DND-41 (cell line): ENCODE data around the gene RIN1.

Experiments
- ATAC-seq: fragments of 200-7000 bp; cut with Tn5 transposase; 3 replicates; pipeline ENCODE4 v1.9.1; 2021; ENCODE audit warnings: low read depth; ENCODE audit not compliant: insufficient read depth
- DNase-seq: peaks from one replicate; pipeline ENCODE4 v3.0.0-alpha.2; 2020
- H2AFZ ChIP-seq: 2 replicates; pipeline ENCODE4 v1.6.0; 2012; ENCODE audit warnings: low read depth, low read length
- H3K27ac ChIP-seq: 2 replicates; pipeline ENCODE4 v1.5.1; 2012; ENCODE audit warnings: low read length, inconsistent platforms
- H3K27me3 ChIP-seq: fragments of 200-600 bp; sonication (generic); 2 replicates; pipeline ENCODE4 v1.6.0; 2012; ENCODE audit warnings: low read length, mild to moderate bottlenecking, inconsistent platforms; ENCODE audit not compliant: insufficient read depth, poor library complexity
- H3K36me3 ChIP-seq: 2 replicates; pipeline ENCODE4 v1.5.1; 2012; ENCODE audit warnings: low read length, inconsistent platforms; ENCODE audit not compliant: insufficient read depth
- H3K4me1 ChIP-seq: 2 replicates; pipeline ENCODE4 v1.5.1; 2012; ENCODE audit warnings: mild to moderate bottlenecking, low read length; ENCODE audit not compliant: insufficient read depth
- H3K4me2 ChIP-seq: 2 replicates; pipeline ENCODE4 v1.6.0; 2012; ENCODE audit warnings: mild to moderate bottlenecking, moderate library complexity, low read length, inconsistent platforms; ENCODE audit not compliant: insufficient read depth
- H3K4me3 ChIP-seq, 2 experiments: fragments of 200-600 bp in 1 of 2; shearing (Covaris generic) in 1 of 2; 2 replicates each; pipeline ENCODE4 v1.5.1; 2012 to 2016; ENCODE audit warnings: inconsistent platforms in 2 of 2, low read length in 2 of 2, mild to moderate bottlenecking in 2 of 2, low read depth in 1 of 2, moderate library complexity in 1 of 2
- H3K79me2 ChIP-seq: 2 replicates; pipeline ENCODE4 v1.6.0; 2012; ENCODE audit warnings: low read length, inconsistent platforms; ENCODE audit not compliant: insufficient read depth
- H3K9ac ChIP-seq: 2 replicates; pipeline ENCODE4 v1.6.0; 2012; ENCODE audit warnings: low read depth, mild to moderate bottlenecking, inconsistent platforms, low read length, moderate library complexity
- H3K9me3 ChIP-seq: 2 replicates; pipeline ENCODE4 v1.5.1; 2012; ENCODE audit warnings: low read length, moderate library complexity, mild to moderate bottlenecking, inconsistent platforms; ENCODE audit not compliant: insufficient read depth, severe bottlenecking
- H4K20me1 ChIP-seq: 2 replicates; pipeline ENCODE4 v1.6.0; 2012; ENCODE audit warnings: low read length; ENCODE audit not compliant: insufficient read depth
- EZH2 ChIP-seq: IDR thresholded peaks from 3 replicates; pipeline ENCODE4 v1.6.1; 2012; ENCODE audit warnings: borderline replicate concordance, low read depth, mild to moderate bottlenecking, moderate library complexity, low read length, inconsistent platforms; ENCODE audit not compliant: severe bottlenecking
- TF ChIP-seq, protein P1 (sequence below): IDR thresholded peaks from 2 replicates; pipeline ENCODE4 v1.5.1; 2012; ENCODE audit warnings: borderline replicate concordance, low read length, moderate library complexity, mild to moderate bottlenecking; ENCODE audit not compliant: poor library complexity, severe bottlenecking; ENCODE audit errors: extremely low read depth

RIN1 gene

DNA sequence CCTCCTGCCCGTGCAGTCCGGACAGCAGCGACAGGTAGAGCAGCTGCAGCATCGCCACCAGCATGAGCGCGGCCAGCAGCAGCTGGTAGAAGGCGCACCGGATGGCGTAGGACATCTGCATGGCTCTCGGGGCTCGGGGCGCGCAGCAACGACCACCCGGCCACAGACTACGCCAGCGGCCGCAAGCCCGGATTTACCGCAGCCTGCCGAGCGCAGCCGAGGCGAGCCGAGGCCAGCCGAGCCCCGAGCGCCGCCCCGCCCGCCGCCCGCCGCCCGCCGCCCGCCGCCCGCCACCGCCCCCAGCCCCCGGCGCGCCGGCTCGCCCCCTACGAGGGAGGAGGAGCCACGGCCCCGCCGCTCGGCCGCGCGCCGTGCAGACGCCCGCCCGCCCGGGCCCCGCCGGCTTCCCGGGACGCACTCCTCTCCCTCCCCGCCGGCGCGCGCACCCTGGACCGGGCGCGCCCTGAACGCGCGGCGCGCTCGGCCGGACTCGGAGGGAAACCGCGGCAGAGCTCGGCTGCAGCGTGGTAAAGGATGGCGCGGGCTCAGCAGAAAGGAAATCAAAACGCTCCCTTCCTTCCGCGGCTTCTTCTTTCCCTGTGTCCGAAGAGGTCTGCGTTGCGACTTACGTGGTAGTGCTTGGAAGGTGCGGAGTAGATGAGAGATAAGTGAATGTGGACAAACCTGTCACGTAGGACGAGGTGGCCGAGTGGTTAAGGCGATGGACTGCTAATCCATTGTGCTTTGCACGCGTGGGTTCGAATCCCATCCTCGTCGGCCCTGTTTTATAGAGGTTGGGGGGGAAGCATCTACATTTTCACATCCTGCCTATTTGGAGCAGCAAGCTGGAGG lies 11.4 kb upstream of the RIN1 start, which contains the start of gene B4GAT1:
Gene B4GAT1 (minus strand): TSS at position 205 of the 852 bp plus-strand sequence. CDS start 84 bp downstream, at position 121.
- Histone ChIP-seq H3K4me1 (peaks cover 56% of the 10 kb centered on the region), H3K4me3 (peak within 1 kb of the TSS; percentile 27 to 92; a peak in 3 of 4 replicates), H3K27me3 (no peaks in the 10 kb centered on the region), H3K9ac (peak within 1 kb of the TSS; percentile 82), H2AFZ (peak within 1 kb of the TSS; percentile 80), H3K27ac (peak within 1 kb of the TSS; percentile 71), H3K9me3 (no peaks in the 10 kb centered on the region), H4K20me1 (peaks cover 4% of the 10 kb centered on the region; the same call in 1 of the 2 replicates), H3K4me2 (peak within 1 kb of the TSS; percentile 78), H3K36me3 (peaks cover 6% of the 10 kb centered on the region), H3K79me2 (peaks cover 52% of the 10 kb centered on the region)
- ATAC-seq (peak; percentile 65), DNase-seq (peak; percentile 83)
- no peak for TF ChIP-seq EZH2
- TF ChIP-seq, protein P1, sequence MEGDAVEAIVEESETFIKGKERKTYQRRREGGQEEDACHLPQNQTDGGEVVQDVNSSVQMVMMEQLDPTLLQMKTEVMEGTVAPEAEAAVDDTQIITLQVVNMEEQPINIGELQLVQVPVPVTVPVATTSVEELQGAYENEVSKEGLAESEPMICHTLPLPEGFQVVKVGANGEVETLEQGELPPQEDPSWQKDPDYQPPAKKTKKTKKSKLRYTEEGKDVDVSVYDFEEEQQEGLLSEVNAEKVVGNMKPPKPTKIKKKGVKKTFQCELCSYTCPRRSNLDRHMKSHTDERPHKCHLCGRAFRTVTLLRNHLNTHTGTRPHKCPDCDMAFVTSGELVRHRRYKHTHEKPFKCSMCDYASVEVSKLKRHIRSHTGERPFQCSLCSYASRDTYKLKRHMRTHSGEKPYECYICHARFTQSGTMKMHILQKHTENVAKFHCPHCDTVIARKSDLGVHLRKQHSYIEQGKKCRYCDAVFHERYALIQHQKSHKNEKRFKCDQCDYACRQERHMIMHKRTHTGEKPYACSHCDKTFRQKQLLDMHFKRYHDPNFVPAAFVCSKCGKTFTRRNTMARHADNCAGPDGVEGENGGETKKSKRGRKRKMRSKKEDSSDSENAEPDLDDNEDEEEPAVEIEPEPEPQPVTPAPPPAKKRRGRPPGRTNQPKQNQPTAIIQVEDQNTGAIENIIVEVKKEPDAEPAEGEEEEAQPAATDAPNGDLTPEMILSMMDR = no peak

DNA sequence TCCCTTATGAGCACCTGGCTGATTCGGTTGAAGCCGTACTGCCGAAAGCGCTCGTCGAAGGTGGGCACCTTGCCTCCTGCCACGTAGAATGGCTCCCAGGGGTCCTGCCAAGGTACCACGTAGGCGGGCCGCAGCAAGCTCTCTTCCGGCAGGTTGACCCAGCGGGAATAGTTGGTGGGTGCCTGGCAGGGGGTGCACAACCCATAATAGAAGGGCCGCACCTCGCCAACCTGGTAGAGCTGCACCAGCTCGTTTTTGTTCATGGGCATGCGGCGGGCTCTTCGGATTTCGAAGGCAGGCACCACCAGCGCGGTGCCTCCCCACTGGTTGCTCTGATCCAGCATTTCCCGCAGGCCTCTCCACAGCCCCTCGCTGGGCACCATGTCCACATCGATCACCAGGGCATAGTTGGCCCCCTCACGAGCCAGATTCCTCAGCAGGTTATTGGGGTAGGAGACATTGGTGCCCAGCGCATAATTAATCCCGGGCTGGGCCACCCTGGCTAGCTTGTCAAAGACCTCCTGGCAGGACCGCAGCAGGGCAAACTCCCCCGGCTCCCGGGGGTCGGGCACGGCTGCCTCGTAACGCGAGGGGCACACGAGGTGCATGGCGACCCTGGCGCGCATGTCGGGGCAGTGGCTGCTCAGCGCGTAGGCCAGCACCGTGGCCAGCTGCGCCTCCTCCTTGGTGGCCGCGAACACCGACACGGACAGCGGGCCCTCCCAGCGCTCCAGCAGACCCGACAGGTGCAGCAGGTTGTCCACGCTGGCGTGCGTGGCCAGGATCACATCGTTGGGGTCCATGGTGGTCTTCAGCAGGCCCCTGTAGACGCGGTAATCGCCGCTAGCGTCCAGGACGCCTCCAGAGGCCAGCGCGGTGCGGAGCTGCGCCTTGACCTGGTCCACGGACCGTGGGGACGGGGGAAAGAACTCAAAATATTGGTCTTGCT lies 10.5 kb upstream of the RIN1 start:
- Histone ChIP-seq H3K27me3 (no peaks in the 10 kb centered on the region), H3K36me3 (peaks cover 12% of the 10 kb centered on the region), H3K27ac (peak overlapping the region; percentile 70), H3K9me3 (no peaks in the 10 kb centered on the region), H2AFZ (peak overlapping the region; percentile 69), H3K9ac (peak overlapping the region; percentile 82), H3K79me2 (peaks cover 53% of the 10 kb centered on the region), H3K4me3 (peak overlapping the region; percentile 27 to 92; a peak in 3 of 4 replicates), H3K4me1 (peaks cover 56% of the 10 kb centered on the region), H4K20me1 (peaks cover 4% of the 10 kb centered on the region; the same call in 1 of the 2 replicates), H3K4me2 (peak overlapping the region; percentile 78)
- TF ChIP-seq, protein P1 = no peak
- TF ChIP-seq EZH2 = no peak
- ATAC-seq (no peak), DNase-seq (no peak)

DNA sequence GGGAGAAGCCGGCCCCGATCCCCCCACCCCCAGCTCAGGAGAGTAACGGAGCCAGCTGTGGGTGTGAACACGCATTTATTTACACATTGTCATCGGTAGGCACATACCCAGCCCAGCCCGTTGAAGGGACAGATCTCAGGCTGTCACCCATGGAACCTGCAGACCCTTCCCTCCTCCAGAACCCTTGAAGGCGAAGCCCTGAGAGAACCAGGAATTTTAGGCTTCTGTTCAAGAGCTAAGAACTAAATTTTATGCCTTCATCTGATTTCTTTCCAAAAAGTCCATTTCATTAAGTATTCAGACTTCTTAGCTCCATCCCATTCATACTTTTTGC lies 9.0 kb upstream of the RIN1 start:
- peaks cover 56% of the 10 kb centered on the region for H3K4me1 ChIP-seq
- no peaks in the 10 kb centered on the region for H3K27me3 ChIP-seq
- DNase-seq (no peak), ATAC-seq (peak; percentile 37)
- TF ChIP-seq, protein P1 = no peak
- no peak for TF ChIP-seq EZH2
- H3K36me3 ChIP-seq = peaks cover 27% of the 10 kb centered on the region
- H3K4me2 ChIP-seq = peak overlapping the region; percentile 78
- H2AFZ ChIP-seq = peak overlapping the region; percentile 85
- H3K9ac ChIP-seq = peak overlapping the region; percentile 82
- H3K9me3 ChIP-seq = no peaks in the 10 kb centered on the region
- H3K4me3 ChIP-seq = peak overlapping the region; percentile 82 to 92
- H4K20me1 ChIP-seq = peaks cover 4% of the 10 kb centered on the region
- peak overlapping the region; percentile 84 for H3K27ac ChIP-seq
- H3K79me2 ChIP-seq = peaks cover 53% of the 10 kb centered on the region
